Cerebellar cortex (tissue), 1 donor: ENCODE data around the gene CTNNA2.

Experiments
- DNase-seq: peaks from one replicate; pipeline ENCODE4 v3.0.0-alpha.2; 2015; ENCODE audit warnings: low spot score

Gene CTNNA2

GRCh38 chr2:80288576-80288975 lies 775.7 kb downstream of the CTNNA2 start:
- peak; percentile 60 for DNase-seq

- no peak for DNase-seq
Observed at GRCh38 chr2:80291656-80292055, 778.8 kb downstream of the CTNNA2 start.

GRCh38 chr2:80292474-80292873 lies 779.6 kb downstream of the CTNNA2 start:
- DNase-seq = no peak

DNA sequence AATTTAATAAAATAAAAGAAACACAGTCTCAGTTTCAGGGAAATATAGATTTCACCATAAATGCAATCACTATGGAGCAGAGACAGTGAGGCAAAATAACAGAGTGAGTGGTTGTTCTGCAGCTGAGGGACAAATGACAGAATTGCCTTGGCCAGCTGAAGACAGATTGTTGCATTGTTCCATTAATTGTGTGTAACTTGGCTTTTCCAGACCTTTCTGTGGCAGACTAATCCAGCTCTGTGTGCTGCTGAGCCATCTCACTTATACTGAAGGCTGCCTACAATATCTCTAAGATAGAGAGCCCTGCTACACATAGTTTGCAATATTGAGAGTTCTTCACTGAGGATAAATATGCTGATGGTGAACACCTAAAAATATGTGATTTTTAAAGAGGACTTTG lies 780.2 kb downstream of the CTNNA2 start:
- no peak for DNase-seq

DNA sequence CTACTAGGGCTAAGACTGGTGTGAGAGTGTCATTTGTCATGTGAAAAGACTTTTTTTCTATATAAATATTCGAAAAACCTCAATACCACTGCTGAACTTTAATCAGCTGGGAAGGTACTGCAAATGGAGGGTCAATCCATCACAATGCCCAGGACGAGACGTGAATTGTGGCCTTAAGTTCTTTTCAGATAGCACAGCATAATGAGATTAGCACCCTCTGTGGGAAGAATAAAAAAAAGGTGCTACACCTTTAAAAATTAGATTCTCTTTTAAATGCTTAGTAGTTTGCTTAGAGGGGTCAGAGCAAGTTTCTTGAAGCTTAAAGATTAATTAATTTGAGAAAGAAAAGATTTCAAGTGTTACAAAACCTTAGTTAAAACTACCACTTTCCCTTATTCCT lies 786.1 kb downstream of the CTNNA2 start:
- no peak for DNase-seq

DNA sequence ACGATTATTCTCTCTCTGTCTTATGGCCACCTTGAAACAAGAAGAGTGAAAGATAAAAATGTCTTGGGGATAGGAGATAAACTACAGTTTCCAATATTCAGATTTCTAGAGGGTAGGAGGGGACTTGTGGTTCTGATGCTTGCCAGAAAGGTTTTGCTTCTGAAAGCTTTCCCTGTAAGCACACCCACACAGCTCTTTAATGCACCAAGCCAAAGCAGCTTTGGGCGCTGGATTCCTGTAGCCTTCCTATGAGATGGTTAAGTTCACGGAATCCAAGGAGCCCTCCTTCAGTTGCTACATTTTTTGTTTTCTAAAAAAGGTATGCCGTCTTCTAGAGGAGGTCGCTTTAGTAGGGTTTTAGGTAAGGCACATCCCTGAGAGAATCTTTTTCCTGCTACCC lies 786.8 kb downstream of the CTNNA2 start:
- no peak for DNase-seq

- no peak for DNase-seq
Observed at GRCh38 chr2:80300346-80300745, 787.5 kb downstream of the CTNNA2 start.

DNA sequence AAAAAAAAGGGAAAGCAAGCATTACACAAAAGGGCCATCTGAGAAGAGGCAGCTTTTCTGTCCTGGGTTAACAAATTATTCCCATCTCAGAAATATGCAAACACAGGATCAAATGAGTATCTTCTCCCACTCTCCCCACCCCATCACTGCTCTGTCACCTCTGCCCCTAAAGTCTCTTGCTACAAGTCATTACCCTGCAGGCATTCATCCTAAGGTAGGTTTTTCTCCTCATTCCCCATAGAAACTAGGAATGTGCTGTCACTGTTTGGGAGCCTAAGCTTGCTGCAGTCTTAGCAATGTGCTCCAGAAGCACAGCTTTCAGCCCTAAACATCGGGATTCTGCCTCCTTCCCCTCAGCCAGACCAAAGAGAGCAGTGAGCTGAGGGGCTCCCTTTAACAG lies 788.1 kb downstream of the CTNNA2 start:
- DNase-seq = no peak

- no peak for DNase-seq
Observed at GRCh38 chr2:80302001-80302313, 789.1 kb downstream of the CTNNA2 start.

DNA sequence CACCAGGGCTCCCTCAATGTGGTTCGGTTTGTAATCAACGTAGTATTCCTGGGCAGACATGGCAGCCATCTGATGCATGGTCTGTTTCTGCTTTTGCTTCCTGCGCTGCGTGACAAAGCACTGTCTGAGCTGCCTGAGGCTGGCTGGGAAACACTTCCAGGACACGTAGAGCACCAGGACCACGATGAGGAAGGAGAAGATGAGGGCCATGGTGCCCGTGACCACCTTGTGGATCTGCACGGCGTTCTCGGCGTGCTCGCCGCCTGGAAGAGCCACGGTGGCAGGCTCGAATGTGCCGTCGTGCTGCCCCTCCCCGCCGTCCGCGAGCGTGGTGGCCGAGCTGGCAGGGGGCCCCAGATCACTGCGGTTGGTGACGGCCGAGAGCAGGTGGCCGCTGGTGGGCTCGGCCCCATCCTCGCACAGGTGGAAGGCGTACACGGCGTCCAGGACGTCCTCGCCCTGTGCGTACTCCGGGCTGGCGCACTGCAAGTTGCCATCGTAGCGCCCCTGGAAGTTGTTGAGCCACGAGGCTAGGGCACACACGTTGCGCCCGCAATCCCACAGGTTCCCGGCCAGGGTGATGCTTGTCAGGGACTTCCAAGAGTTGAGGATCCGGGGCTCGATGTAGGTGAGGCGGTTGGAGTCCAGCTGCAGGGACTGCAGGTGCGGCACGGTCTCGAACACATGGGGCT lies 789.6 kb downstream of the CTNNA2 start:
- DNase-seq = no peak

DNA sequence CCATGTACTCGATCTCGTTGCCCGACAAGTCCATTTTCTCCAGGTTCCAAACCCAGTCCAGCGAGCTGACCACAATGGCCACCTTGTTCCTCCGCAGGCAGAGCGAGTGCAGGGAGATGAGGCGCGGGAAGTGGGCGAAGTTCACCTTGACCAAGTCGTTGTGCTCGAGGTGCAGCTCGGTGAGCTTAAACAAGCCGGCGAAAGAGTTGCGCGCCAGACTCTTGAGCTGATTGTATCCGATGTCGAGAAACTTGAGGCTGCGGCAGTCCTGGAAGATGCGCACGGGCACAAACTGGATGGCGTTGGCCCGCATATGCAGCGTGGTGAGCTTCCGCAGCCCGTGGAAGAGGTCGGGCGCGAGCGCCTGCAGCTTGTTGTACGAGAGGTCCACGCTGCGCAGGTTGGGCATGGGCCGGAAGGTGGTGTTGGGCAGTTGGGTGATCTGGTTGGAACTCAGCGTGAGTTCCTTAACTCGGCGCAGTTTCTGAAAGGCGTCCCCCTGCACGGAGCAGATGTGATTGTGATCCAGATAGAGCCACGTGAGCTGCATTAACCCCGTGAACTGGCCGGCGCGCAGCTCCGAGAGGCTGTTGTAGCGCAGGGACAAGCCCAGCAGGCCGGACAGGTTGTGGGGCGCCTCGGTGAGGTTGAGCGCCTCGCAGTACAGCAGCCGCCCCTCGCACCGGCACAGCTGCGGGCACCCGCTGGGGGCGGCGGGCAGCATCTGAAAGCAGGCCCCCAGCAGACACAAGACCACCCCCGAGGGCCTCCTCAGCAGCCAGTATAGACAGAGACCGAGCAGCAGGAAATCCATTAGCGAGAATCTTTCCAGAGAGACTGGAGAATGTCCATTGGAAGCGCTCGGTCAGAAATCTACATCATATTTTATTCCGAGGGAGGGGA lies 790.4 kb downstream of the CTNNA2 start:
- no peak for DNase-seq

GRCh38 chr2:80303909-80304837 lies 791.3 kb downstream of the CTNNA2 start, which contains the start of gene LRRTM1:
Gene LRRTM1 (minus strand): TSS chr2:80304752. CDS start chr2:80303819, 933 bp downstream.
- DNase-seq = no peak

DNA sequence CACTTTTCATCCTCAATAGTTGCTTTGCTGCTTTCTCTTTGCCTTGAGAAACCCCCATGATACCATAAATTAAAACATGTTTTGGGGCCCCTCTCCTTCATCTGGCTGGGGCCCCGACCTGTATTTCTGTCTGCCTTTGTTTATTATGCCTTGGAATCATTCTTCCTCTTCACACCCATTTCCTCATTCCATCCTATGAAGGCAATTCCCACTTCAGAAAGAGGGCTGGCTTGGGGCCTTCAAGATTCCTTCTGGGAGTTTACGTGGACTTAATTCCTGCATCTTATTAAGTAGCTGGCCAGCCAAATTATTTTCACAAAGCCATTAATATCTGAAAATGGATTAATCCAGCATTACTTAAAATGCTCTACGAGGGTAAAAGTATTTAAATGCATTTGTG lies 798.5 kb downstream of the CTNNA2 start:
- no peak for DNase-seq

DNA sequence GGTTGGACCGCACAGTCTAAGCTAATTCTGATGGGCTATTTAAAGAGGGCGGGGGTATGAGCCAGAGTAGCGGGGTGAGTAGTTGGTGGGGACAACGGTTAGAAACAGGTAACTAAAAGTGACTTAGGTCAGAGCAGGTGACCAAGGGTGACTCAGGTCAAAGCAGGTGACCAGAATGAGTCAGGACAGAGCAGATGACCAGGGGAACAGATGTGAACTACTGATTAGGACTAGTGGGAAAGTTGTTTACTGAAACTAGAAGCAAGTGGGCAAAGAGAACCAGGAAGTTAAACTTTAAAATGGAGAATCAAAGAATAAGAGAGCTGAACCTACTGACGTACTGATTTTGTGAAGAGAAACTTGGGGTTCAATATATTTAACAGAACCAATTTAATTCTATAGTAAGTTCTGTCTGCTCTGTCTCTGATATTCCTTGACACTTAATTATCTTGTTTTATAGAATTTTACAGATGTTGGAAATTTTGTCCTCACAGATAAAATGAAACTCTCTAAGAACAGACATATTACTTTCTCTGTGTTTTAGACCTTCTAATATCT lies 799.5 kb downstream of the CTNNA2 start:
- no peak for DNase-seq

DNA sequence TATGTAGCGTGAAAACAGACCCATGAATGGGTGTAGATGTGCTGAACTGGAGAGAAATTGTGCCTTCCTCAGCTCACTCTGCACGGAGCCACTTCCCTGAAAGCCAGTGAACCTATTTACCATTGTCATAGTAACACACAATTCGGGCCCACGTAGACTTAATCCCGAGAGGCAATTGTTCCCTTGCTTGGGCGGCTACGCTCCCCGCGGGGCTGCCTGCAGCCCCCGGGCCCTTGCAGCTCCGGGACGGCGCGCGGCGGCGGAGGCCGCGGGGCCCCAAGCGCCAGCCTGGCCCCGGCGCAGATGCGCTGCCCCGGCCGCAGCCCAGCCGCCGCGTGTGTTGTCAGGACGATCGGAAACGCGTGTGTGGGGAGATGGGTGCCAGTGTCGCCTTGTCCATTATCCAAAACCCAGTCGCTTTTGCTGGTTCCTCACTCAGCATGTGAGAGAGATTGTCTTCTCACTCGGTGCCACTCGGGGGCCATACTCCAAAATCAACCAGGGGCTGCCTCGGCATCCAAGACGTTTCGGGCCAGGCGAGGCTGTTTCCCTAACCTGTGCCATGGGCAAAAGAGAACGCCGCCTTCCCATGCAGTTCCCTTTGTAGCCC lies 809.6 kb downstream of the CTNNA2 start:
- no peak for DNase-seq

DNA sequence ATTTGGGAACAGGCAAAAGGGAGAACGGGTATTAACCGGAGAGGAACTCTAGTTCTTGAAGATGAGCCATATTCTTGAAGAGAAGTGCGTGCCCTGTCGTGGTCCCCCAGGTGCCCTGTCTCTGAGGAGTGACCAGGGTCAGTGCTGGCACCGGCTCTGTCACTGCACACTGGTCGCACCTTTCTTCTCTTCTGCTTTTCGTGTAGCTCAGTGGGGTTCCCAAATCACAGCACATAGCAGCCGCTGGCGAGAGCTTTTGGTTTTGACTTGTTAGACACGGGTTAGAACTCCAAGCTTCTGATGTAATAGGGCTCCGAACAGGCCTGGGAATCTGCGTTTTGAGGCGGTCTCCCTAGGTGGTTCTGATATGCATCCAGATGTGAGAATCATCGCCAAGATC lies 810.1 kb downstream of the CTNNA2 start:
- no peak for DNase-seq

DNA sequence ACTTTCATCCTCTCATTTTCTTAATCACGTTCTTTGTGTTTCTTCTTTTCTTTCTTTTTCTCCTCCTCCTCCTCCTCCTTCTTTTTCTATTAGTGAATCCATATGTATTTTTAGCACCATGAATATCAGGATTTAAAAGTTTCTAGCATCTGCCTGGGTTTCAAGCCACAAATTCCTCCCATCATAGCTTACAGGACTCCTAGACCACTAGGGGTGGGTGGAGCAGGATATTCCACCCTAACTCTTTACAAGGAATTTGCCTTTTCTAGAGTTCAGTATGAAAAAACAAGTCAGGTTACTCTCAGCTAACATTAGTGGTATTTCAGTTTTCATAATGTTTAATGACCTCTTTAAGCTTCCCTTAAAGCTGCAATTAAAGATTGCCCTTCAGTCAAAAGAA lies 810.8 kb downstream of the CTNNA2 start:
- DNase-seq = no peak

- DNase-seq = no peak
Observed at GRCh38 chr2:80324525-80324924, 811.7 kb downstream of the CTNNA2 start.

- peak; percentile 40 for DNase-seq
Observed at GRCh38 chr2:80326214-80326613, 813.4 kb downstream of the CTNNA2 start.

DNA sequence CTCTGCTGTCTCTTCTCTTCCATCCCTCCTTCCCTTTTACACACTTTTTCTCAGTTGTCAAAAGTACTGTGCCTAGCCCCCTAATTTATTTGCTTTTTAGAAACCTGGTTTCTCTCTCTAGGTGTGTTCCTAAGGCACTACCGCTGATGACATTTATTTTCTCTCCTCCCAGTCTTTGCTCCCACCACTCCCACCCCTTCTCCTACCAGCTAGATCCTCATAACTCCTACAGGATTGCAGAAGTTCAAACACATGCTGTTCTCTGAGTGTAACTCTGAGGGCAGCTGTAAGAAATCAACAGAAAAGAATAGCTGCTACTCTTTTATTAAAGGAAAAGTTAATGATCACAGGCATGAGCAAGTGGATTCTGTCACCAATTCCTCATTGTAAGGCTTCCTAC lies 814.0 kb downstream of the CTNNA2 start:
- DNase-seq = no peak

- no peak for DNase-seq
Observed at GRCh38 chr2:80328159-80328571, 815.3 kb downstream of the CTNNA2 start.

DNA sequence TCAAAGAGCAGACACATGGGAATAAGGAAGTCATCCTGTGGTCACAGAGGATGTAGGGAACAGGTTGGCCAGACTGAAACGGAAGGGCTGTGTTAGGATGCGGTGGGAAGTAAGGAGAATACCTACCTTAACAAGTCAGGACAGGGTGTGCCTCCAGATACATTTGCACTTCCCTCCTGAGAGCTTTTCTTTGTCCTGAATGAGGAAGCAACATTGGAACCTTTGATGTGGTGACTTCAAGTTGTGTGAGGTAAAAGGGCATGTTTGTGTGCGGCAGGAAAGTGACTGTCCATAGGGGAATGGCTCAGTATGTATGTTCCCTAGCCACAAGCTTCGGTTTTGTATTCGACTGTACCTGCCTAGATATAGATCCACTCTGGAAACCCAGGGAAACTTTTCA lies 816.6 kb downstream of the CTNNA2 start:
- no peak for DNase-seq
